Trophoblast cell (in vitro differentiated cells and primary cell): ENCODE data around the gene FAM20C.
"Not testable (repeated sequence)": the region's sequence is repeated elsewhere in the genome, so short reads cannot be mapped to it uniquely, and the experiment has no call there.

ENCODE experiments used
- DNase-seq, 2 donors: peaks; one replicate each; pipeline ENCODE4 v3.0.0-alpha.2; 2016
- H2AFZ ChIP-seq: 2 replicates; pipeline ENCODE4 v1.6.1; 2013; ENCODE audit warnings: low read length, moderate library complexity, mild to moderate bottlenecking; ENCODE audit not compliant: insufficient read depth, poor library complexity
- H2AK5ac ChIP-seq: 2 replicates; pipeline ENCODE4 v1.6.1; 2013; ENCODE audit warnings: mild to moderate bottlenecking, low read length
- H2BK120ac ChIP-seq: 2 replicates; pipeline ENCODE4 v1.6.1; 2013; ENCODE audit warnings: low read length, mild to moderate bottlenecking, moderate library complexity; ENCODE audit not compliant: insufficient read depth, poor library complexity
- H2BK12ac ChIP-seq: 2 replicates; pipeline ENCODE4 v1.6.1; 2013; ENCODE audit warnings: mild to moderate bottlenecking, low read length, moderate library complexity
- H2BK5ac ChIP-seq: 2 replicates; pipeline ENCODE4 v1.6.1; 2013; ENCODE audit warnings: low read length, low read depth, moderate library complexity, mild to moderate bottlenecking; ENCODE audit not compliant: poor library complexity
- H3K14ac ChIP-seq: 2 replicates; pipeline ENCODE4 v1.6.1; 2013; ENCODE audit warnings: mild to moderate bottlenecking, low read length
- H3K18ac ChIP-seq: 2 replicates; pipeline ENCODE4 v1.6.1; 2013; ENCODE audit warnings: mild to moderate bottlenecking, low read length
- H3K23ac ChIP-seq: 2 replicates; pipeline ENCODE4 v1.6.1; 2013; ENCODE audit warnings: low read length
- H3K27ac ChIP-seq: 2 replicates; pipeline ENCODE4 v1.5.1; 2013; ENCODE audit warnings: low read depth, mild to moderate bottlenecking, inconsistent platforms, low read length, moderate library complexity
- H3K27me3 ChIP-seq: 2 replicates; pipeline ENCODE4 v1.6.1; 2013; ENCODE audit warnings: inconsistent platforms, mild to moderate bottlenecking, low read length, moderate library complexity; ENCODE audit not compliant: insufficient read depth
- H3K36me3 ChIP-seq, 2 experiments: 1 replicate in 1 of 2; 2 replicates in 1 of 2; pipeline ENCODE4 v1.6.1; 2013; ENCODE audit warnings: low read length in 2 of 2, mild to moderate bottlenecking in 2 of 2, moderate library complexity in 1 of 2; ENCODE audit not compliant: insufficient read depth in 2 of 2, control insufficient read depth in 1 of 2
- H3K4ac ChIP-seq: 2 replicates; pipeline ENCODE4 v1.6.1; 2013; ENCODE audit warnings: low read depth, mild to moderate bottlenecking, low read length, moderate library complexity
- H3K4me1 ChIP-seq, 2 experiments: 1 replicate in 1 of 2; 2 replicates in 1 of 2; pipeline ENCODE4 v1.6.1; 2013; ENCODE audit warnings: low read length in 2 of 2, mild to moderate bottlenecking in 2 of 2, moderate library complexity in 1 of 2; ENCODE audit not compliant: insufficient read depth in 2 of 2, control insufficient read depth in 1 of 2
- H3K4me2 ChIP-seq: 2 replicates; pipeline ENCODE4 v1.6.1; 2013; ENCODE audit warnings: inconsistent platforms, mild to moderate bottlenecking, low read length, moderate library complexity
- H3K4me3 ChIP-seq: 2 replicates; pipeline ENCODE4 v1.5.1; 2013; ENCODE audit warnings: mild to moderate bottlenecking, low read depth, low read length, inconsistent platforms
- H3K79me1 ChIP-seq: one replicate; pipeline ENCODE4 v1.6.1; 2013; ENCODE audit warnings: low read length
- H3K79me2 ChIP-seq: 2 replicates; pipeline ENCODE4 v1.6.1; 2013; ENCODE audit warnings: low read length, mild to moderate bottlenecking; ENCODE audit not compliant: control insufficient read depth, insufficient read depth, poor library complexity
- H3K9ac ChIP-seq: 2 replicates; pipeline ENCODE4 v1.6.1; 2013; ENCODE audit warnings: mild to moderate bottlenecking, low read length
- H3K9me3 ChIP-seq: 2 replicates; pipeline ENCODE4 v1.6.1; 2013; ENCODE audit warnings: low read depth, mild to moderate bottlenecking, control low read depth, inconsistent platforms, low read length; ENCODE audit not compliant: insufficient read depth
- H4K12ac ChIP-seq: 2 replicates; pipeline ENCODE4 v1.6.1; 2013; ENCODE audit warnings: low read depth, mild to moderate bottlenecking, low read length, moderate library complexity
- H4K8ac ChIP-seq: 2 replicates; pipeline ENCODE4 v1.6.1; 2013; ENCODE audit warnings: low read depth, mild to moderate bottlenecking, low read length, moderate library complexity
- H4K91ac ChIP-seq: one replicate; pipeline ENCODE4 v1.6.1; 2013; ENCODE audit warnings: low read depth, mild to moderate bottlenecking, low read length, moderate library complexity
- WGBS: extraction: QIAGEN DNeasy Blood & Tissue Kit; methylation state at CpG from one replicate; pipeline ENCODE4 v1.1.7; 2013; ENCODE audit warnings: missing lambda C conversion rate; ENCODE audit not compliant: insufficient read length, insufficient coverage; ENCODE audit errors: extremely low coverage; 5-methylcytosine and 5-hydroxymethylcytosine counted together

The FAM20C gene

DNA sequence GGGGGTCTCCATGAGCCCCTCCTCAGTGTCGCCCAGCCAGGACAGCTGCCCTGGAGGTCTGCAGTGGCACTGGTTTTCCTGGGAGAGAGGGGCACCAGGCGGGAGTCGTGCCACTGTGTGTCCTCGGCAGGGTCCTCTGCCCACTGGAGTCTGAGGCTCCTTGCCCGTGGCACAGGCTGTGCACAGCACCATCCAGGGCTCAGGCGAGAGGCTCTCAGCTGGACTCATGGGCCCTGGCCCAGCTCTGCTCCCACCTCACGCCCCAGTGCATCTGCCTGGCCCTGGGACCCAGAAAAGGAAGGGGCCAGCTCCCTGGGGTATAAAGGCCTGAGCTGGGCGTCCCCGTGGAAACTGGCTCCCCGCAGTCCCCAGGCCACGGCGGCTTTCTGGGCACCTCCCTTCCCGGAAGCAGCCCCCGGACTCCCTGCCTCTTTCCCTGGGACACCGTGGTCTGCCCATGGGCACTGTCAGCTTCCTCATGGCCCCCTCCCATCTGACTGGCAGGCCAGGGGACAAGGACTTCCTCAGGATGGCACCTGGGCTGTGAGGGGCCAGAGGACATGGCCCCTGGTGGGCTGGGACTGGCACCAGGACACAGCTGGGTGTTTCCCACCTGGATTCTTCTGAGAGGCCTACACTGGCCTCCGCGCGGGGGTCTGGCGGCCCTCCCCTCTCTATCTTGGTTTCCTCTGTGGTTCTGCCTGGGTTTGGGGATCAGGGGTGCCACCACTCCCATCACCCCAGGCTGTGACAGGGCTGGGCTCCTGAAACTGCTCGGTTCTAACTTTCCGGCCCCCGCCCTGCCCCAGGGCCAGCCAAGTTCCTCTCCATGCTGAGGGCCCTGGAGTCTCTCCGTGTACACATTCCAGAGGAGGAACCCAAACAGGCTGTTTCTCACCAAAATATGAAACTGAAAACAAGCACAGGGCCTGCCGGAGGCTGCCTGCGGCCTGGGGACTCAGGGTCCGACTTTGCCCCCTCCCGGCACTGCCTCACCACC lies 103.1 kb downstream of the FAM20C start:
- H4K91ac ChIP-seq, result no peak overlapping the region
- H2AFZ ChIP-seq, result no peak overlapping the region
- H3K79me1 ChIP-seq, result no peaks in the 10 kb centered on the region
- no peak overlapping the region for H2BK12ac ChIP-seq
- H3K4me3 ChIP-seq, result no peak overlapping the region
- H2BK5ac ChIP-seq, result no peak overlapping the region
- H2AK5ac ChIP-seq, result no peak overlapping the region
- no peak for DNase-seq
- peaks cover 6% of the 10 kb centered on the region for H3K9me3 ChIP-seq
- no peak overlapping the region for H4K8ac ChIP-seq
- no peak overlapping the region for H4K12ac ChIP-seq
- no peaks in the 10 kb centered on the region for H3K4me1 ChIP-seq
- no peak overlapping the region for H3K9ac ChIP-seq
- no peak overlapping the region for H3K14ac ChIP-seq
- peaks cover 10% of the 10 kb centered on the region for H3K27me3 ChIP-seq
- no peak overlapping the region for H3K4ac ChIP-seq
- no peak overlapping the region for H3K18ac ChIP-seq
- H3K79me2 ChIP-seq, result no peaks in the 10 kb centered on the region
- no peak overlapping the region for H2BK120ac ChIP-seq
- H3K4me2 ChIP-seq, result no peak overlapping the region
- H3K27ac ChIP-seq, result no peak overlapping the region
- WGBS, result no CpG with 5 or more reads among the region's 27 CpGs
- H3K23ac ChIP-seq, result no peak overlapping the region
- no peaks in the 10 kb centered on the region for H3K36me3 ChIP-seq

DNA sequence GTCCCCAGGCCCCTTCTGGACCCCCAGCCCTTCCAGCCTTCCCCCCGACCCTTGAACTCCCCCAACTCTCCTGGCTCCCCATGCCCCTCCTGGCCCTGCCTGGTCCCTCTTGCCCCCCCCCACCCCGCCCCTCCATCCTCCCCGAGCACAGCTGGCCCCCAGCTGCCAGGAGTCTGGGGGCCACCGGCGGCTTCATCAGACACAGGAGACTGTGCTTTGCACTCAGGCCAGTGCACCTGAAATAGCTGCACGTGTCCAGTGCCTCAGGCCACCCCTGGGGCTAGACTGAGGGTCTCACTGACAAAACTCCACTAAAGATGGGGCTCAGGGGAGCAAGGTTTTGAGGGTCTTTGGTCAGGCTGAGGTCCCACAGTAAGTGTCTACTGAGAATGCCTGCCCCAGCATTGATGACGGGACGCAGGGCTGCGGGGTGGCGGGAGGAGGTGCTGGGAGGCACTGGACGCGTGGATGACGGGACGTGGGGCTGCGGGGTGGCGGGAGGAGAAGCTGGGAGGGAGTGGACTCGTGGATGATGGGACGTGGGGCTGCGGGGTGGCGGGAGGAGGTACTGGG lies 104.1 kb downstream of the FAM20C start:
- H2BK12ac ChIP-seq, result no peak overlapping the region
- WGBS, result no CpG with 5 or more reads among the region's 20 CpGs
- no peak for DNase-seq

DNA sequence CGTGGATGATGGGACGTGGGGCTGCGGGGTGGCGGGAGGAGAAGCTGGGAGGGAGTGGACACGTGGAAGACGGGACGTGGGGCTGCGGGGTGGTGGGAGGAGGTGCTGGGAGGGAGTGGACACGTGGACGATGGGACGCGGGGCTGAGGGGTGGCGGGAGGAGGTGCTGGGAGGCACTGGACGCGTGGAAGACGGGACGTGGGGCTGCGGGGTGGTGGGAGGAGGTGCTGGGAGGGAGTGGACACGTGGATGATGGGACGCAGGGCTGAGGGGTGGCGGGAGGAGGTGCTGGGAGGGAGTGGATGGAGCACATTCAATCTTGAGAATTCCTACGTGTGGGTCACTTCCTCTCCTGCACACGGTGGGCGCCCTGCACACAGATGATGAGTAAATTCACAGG lies 104.8 kb downstream of the FAM20C start:
- WGBS, result no CpG with 5 or more reads among the region's 24 CpGs
- not testable (repeated sequence) for H3K23ac ChIP-seq, H3K4me2 ChIP-seq, H4K12ac ChIP-seq, H2BK120ac ChIP-seq, H3K79me1 ChIP-seq, H3K36me3 ChIP-seq, H3K4me1 ChIP-seq, H2BK12ac ChIP-seq, H3K79me2 ChIP-seq, DNase-seq, H2BK5ac ChIP-seq, H2AK5ac ChIP-seq, H4K8ac ChIP-seq, H3K18ac ChIP-seq, H3K4me3 ChIP-seq, H3K27me3 ChIP-seq, H3K27ac ChIP-seq, H3K9me3 ChIP-seq, H2AFZ ChIP-seq, H4K91ac ChIP-seq, H3K4ac ChIP-seq, H3K9ac ChIP-seq, H3K14ac ChIP-seq

More for the DNA sequence above, 104.1 kb downstream of the FAM20C start:
- Histone ChIP-seq H3K79me1 (no peaks in the 10 kb centered on the region), H4K12ac (no peak overlapping the region), H2AK5ac (no peak overlapping the region), H3K27me3 (peaks cover 3% of the 10 kb centered on the region), H3K18ac (no peak overlapping the region), H4K91ac (no peak overlapping the region), H3K4me2 (no peak overlapping the region), H3K4ac (no peak overlapping the region), H2BK120ac (no peak overlapping the region), H3K4me3 (no peak overlapping the region), H3K27ac (no peak overlapping the region), H2AFZ (no peak overlapping the region), H3K36me3 (no peaks in the 10 kb centered on the region), H3K4me1 (no peaks in the 10 kb centered on the region), H4K8ac (no peak overlapping the region), H3K9me3 (peaks cover 5% of the 10 kb centered on the region), H3K9ac (no peak overlapping the region), H3K14ac (no peak overlapping the region), H3K23ac (no peak overlapping the region), H2BK5ac (no peak overlapping the region), H3K79me2 (no peaks in the 10 kb centered on the region)

DNA sequence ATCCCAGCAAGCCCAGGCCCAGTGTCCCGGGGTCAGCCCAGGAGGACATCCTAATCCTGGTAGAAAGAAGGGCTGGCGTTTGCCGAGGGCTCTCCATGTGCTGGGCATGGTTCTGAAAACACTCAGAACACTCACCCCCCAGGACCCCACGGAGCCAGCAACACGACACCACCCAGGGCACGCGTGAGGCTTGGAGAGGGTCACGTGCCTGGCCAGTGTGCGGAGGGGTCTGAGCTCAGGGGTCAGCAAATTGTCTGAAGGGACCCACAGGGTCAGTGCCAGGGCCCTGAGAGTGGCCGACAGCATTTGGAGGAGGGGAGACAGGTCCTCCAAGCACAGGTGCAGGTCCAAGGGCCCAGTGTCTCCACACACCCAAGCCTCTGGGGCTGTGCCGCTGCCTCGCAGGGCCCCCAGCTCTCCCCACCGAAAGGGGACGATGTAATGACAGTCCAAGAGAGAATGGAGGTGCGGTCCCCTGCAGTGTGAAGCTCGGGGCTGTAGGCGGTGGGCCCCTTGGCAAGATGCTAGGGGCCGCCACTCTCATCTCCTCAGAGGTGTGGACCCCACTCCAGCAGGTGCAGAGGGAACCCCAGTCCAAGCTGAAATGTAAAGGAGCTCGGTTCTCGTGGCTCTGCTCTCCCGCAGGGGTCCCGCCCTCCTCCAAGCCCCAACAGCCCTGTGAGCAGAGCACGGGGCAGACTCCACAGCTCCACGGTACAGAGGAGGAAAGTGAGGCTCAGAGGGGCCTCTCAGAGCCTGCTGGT lies 105.4 kb downstream of the FAM20C start:
- no peak overlapping the region for H4K8ac ChIP-seq
- no peak overlapping the region for H4K91ac ChIP-seq
- no peak overlapping the region for H2BK12ac ChIP-seq
- H3K36me3 ChIP-seq, result no peaks in the 10 kb centered on the region
- no peak overlapping the region for H2BK5ac ChIP-seq
- H2AK5ac ChIP-seq, result no peak overlapping the region
- DNase-seq, result no peak
- H3K27me3 ChIP-seq, result no peaks in the 10 kb centered on the region
- no peaks in the 10 kb centered on the region for H3K79me1 ChIP-seq
- no peak overlapping the region for H2AFZ ChIP-seq
- no peaks in the 10 kb centered on the region for H3K4me1 ChIP-seq
- no peak overlapping the region for H3K23ac ChIP-seq
- no peaks in the 10 kb centered on the region for H3K79me2 ChIP-seq
- H3K9ac ChIP-seq, result no peak overlapping the region
- no CpG with 5 or more reads among the region's 24 CpGs for WGBS
- H3K18ac ChIP-seq, result no peak overlapping the region
- no peak overlapping the region for H3K4me3 ChIP-seq
- H3K9me3 ChIP-seq, result peaks cover 5% of the 10 kb centered on the region
- no peak overlapping the region for H3K27ac ChIP-seq
- H3K4me2 ChIP-seq, result no peak overlapping the region
- H2BK120ac ChIP-seq, result no peak overlapping the region
- H3K4ac ChIP-seq, result no peak overlapping the region
- H4K12ac ChIP-seq, result no peak overlapping the region
- no peak overlapping the region for H3K14ac ChIP-seq
